GM12801 (cell line): ENCODE results near the gene LSAMP.

Experiments
- TF ChIP-seq, protein P1 (sequence below): IDR thresholded peaks from one replicate; pipeline ENCODE4 v1.5.1; 2011; ENCODE audit warnings: control low read depth; ENCODE audit not compliant: insufficient read length; ENCODE audit errors: extremely low read depth

Gene LSAMP

DNA sequence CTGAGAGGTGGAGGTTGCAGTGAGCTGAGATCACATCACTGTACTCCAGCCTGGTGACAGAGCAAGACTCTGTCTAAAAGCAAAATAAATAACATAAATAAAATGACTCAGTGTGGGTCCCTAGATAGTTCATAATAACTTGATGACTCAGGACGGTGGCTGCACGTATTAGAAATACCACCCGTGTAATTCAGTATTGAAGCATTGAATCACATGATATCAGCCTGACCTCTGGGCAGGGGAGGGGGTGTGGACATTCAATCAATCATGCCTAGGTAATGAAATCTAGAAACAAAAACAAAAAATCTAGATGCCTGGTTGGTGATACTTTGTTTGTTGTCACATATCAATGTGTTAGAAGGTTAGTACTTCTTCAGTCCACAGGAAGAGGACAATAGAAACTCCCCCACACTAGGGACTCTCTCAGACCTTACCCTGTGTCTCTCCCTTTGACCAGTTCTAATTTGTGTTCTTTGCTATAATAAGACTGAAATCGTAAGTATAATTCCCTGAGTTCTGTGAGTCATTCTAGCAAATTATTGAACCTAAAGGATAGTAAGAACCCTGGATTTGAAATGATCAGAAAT is 644.7 kb downstream of the LSAMP start:
- TF ChIP-seq, protein P1, sequence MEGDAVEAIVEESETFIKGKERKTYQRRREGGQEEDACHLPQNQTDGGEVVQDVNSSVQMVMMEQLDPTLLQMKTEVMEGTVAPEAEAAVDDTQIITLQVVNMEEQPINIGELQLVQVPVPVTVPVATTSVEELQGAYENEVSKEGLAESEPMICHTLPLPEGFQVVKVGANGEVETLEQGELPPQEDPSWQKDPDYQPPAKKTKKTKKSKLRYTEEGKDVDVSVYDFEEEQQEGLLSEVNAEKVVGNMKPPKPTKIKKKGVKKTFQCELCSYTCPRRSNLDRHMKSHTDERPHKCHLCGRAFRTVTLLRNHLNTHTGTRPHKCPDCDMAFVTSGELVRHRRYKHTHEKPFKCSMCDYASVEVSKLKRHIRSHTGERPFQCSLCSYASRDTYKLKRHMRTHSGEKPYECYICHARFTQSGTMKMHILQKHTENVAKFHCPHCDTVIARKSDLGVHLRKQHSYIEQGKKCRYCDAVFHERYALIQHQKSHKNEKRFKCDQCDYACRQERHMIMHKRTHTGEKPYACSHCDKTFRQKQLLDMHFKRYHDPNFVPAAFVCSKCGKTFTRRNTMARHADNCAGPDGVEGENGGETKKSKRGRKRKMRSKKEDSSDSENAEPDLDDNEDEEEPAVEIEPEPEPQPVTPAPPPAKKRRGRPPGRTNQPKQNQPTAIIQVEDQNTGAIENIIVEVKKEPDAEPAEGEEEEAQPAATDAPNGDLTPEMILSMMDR = no peak

DNA sequence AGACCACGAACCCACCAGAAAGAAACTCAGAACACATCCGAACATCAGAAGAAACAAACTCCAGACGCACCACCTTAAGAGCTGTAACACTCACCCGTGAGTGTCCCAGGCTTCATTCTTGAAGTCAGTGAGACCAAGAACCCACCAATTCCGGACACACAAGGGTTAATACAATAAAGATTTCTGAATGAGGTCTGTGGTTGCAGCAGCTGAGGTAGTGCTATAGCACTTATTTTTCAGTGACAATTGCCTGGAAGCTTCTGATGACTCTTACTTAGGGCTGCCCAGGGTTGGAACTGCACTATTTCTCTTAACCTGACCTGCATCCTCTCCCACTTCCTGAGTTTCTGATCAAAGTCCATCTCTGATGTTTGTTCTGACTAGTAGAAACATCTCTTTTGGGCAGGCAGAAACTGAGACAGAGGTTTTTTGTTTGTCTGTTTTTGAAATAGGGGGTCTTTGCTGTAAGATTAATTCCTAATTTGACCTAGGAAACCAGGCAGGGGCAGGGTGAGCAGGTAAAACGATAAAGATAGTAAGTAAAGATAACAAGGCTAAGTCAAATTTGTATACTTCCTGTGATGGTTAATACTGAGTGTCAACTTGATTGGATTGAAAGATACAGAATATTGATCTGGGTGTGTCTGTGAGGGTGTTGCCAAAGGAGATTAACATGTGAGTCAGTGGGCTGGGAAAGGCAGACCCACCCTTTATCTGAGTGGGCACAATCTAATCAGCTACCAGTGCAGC is 652.9 kb downstream of the LSAMP start:
- TF ChIP-seq, protein P1 = no peak

DNA sequence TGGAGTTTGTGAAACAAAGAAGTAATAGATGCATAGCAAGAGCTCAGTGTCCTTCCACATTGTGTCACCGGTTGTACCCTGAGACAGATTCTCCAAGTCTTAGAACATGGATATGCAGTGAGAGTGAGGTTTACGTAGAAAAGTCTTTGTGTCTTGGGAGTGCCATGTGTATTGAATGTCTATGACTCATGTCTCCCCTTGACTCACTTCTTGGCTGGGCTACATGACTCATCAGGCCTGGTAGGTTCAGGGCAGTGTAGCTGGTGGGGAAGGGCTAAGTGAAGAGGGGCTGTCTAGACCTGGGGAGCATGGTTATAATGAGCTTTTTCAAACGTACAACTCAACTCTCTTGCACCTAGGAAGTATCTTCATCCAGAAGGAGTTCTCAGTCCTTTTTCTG is 654.5 kb downstream of the LSAMP start:
- TF ChIP-seq, protein P1 = no peak

DNA sequence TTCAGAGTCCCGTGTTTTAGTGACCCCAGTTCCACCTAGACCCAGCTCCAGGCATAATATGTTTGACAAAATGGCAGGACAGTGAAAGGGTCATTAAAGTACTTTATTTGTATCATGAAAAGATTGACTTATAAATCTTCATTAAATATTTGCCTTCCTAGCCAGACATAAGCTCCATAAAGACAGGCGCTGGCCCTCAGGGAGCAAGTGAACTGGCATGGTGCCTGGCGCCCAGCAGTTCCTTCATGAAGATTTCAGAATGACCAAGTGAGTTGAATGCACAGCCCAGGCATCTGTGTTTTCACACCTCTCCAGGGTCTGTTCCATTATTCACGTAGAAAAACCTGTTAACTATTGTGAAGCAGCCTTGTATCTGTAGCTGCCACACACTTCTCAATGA is 655.8 kb downstream of the LSAMP start:
- TF ChIP-seq, protein P1 = no peak

DNA sequence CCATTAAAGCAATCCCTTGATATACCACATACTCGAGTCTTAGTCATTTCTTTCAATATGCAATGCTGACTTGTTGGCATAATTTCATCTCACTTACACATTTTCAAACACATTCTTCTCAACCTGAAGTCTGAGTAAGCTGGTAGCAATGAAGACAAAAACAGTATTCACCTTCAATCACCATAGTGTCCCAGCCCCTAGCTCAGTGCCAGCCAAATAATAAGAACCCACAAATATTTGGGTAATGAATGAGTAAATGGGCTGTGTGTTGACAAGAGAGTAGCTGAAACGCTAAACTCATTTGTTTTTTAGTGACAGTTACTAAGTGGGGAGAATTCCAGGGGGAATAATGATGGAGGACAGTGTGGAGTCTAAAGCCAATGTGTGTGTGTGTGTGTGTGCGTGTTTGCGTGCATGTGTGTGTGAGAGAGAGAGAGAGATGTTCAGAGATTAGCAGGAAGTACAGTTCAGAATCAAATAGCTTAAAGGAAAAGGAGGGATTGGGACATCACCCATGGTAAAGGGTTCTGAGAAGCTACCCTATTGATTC is 656.3 kb downstream of the LSAMP start:
- TF ChIP-seq, protein P1 = no peak

DNA sequence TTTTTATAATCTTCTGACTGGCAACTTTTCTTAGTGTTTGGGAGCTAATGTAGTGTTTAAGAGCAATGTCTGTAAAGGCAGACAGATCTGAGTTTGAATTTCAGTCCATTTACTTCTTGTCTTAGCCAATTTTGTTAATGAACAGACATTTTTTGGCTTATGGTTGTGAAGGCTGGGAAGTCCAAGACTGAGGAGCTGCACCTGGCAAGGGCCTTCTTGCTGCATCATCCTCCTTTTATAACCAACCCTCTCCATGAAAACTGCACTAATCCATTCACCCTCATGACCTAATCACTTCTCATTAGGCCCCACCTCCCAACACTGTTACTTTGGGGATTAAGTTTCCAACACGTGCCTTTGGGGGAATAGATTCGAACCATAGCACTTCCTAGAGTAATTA is 657.5 kb downstream of the LSAMP start:
- TF ChIP-seq, protein P1 = no peak

DNA sequence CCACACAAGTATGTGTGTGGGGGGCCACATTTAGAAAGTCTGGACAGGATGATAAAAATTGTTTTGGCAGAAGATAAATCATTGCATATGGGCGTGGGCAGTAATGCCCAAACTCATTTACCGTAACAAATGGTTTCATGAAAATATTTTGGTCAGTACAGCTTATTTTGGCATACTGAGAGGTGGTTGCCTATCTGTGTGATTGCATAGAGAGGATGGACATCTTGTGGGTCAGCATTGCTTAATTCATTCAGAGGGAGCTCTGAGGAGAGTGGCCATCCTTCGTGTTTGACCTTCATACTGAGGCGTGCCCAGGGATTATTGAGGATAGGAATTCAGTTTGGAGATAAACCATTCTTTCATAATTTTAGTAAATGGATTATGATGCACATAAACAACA is 659.5 kb downstream of the LSAMP start:
- TF ChIP-seq, protein P1 = no peak
